ENCODE results near the gene GPC5.
A peak's percentile ranks its signal among the peaks of the same experiment; 100 is the strongest.
"Not testable (repeated sequence)": the region's sequence is repeated elsewhere in the genome, so short reads cannot be mapped to it uniquely, and the experiment has no call there.

The GPC5 gene

DNA sequence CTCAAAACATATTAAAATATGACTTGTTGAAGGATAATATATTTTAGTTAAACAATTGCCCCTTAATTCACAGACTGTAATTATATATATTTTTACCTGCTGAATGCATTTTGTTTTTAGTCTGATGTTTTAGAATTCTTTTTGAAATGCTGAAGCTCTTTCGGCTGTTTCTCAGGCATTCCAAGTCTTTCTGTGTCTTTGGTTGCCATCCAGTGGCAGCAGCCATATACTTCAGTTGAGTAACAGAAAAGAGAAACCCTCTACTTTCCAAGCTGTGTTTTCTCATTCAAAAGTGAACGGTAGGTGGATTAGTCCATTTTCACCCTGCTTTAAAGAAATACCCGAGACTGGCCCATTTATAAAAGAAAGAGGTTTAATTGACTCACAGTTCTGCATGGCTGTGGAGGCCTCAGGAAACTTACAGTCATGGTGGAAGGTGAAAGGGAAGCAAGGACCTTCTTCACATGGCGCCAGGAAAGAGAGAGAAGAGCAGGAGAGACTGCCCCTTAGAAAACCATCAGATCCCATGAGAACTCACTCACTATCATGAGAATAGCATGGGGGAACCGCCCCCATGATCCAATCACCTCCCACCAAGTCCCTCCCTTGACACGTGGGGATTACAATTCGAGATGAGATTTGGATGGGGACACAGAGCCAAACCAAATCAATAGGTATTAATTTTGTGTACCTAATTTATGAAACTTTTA lies 383.7 kb downstream of the GPC5 start:
- peak; percentile 0 for DNase-seq (ENCODE audit: low read depth)
- H3K9me3 ChIP-seq (ENCODE audit: control insufficient read depth, low read length); H3K27me3 ChIP-seq (replicated peaks; ENCODE audit: control insufficient read depth, insufficient read depth, low read length); H3K9ac ChIP-seq (ENCODE audit: low read length); H3K36me3 ChIP-seq (ENCODE audit: control insufficient read depth, insufficient read depth, low read length, severe bottlenecking); H3K4me3 ChIP-seq (ENCODE audit: low read length); H3K4me1 ChIP-seq (ENCODE audit: control insufficient read depth, insufficient read depth, low read length): not testable (repeated sequence)

DNA sequence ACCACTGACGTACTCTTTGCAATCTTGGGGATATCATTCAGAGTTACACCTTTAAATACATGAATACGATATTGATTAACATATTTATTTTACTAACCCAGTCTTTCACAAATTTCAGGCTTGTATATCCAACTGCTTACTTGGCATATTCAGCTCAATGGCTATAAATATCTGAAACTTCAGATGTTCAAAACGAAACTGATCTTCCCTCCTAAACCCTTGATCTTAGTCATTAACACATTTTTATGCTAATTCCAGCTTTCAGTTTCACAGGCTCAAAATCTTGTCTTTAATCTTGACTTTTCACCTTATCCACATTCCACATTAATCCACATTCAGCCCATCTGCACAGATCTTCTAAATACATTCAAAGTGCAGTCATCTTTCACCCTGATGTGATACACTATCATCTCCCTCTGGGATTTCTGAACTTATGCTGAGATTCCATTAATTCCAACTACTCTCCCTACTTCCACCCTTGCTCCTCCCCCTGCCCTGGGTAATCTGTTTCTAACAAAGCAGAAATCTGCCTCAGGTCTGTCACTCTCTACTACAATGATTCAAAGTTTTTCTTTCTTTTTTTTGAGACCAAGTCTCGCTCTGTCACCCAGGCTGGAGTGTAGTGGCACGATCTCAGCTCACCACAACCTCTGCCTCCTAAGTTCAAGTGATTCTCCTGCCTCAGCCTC lies 387.2 kb downstream of the GPC5 start:
- Histone ChIP-seq H3K36me3 (ENCODE audit: control insufficient read depth, insufficient read depth, low read length, severe bottlenecking) (no peaks in the 10 kb centered on the region), H3K9me3 (ENCODE audit: control insufficient read depth, low read length) (no peaks in the 10 kb centered on the region), H3K4me1 (ENCODE audit: control insufficient read depth, insufficient read depth, low read length) (no peaks in the 10 kb centered on the region), H3K27me3 (replicated peaks; ENCODE audit: control insufficient read depth, insufficient read depth, low read length) (peaks cover 1% of the 10 kb centered on the region), H3K9ac (ENCODE audit: low read length) (no peak overlapping the region), H3K4me3 (ENCODE audit: low read length) (no peak overlapping the region)
- no peak for DNase-seq (ENCODE audit: low read depth)

DNA sequence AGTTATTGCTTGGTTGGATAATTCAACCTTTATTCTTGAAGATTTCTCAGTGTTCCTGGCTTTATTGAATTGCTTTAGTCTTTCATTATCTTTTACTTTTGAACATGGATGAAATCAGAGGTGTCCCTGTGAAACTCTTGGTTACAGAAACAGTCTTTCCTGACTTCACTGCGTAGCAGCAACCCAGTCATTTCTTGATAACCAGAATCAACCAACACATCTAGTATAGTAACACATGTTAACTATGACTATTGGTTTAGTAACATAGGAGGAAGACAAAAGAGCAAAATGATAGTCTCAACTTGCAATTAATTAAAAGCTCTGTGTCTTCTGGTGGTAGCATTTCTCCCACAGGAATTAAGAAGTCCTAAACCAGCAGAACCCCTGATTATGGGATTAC lies 393.6 kb downstream of the GPC5 start:
- Histone ChIP-seq H3K36me3 (ENCODE audit: control insufficient read depth, insufficient read depth, low read length, severe bottlenecking) (no peaks in the 10 kb centered on the region), H3K4me1 (ENCODE audit: control insufficient read depth, insufficient read depth, low read length) (no peaks in the 10 kb centered on the region), H3K4me3 (ENCODE audit: low read length) (no peak overlapping the region), H3K27me3 (replicated peaks; ENCODE audit: control insufficient read depth, insufficient read depth, low read length) (peaks cover 3% of the 10 kb centered on the region), H3K9ac (ENCODE audit: low read length) (no peak overlapping the region), H3K9me3 (ENCODE audit: control insufficient read depth, low read length) (no peaks in the 10 kb centered on the region)
- no peak for DNase-seq (ENCODE audit: low read depth)

DNA sequence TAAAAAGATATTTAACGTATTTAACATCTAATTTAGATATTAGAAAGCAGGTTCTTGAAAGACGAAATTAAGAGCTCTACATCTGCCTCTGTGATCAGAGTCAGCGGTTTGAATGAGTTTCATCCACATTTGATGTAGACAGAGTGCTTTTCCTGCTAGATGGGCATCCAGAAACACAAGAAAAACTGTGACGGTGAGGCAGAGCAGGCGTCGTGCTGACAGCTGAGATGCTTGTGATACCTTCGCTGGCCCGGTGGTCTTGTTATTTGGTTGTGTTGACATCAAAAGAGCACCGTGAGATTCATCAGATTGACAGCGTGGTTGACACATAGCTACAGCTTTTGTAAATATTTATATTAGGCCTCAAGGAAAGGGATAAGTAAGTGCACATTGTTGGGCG lies 399.1 kb downstream of the GPC5 start:
- H3K4me1 ChIP-seq (ENCODE audit: control insufficient read depth, insufficient read depth, low read length) = no peaks in the 10 kb centered on the region
- DNase-seq (ENCODE audit: low read depth) = no peak
- H3K9me3 ChIP-seq (ENCODE audit: control insufficient read depth, low read length) = no peaks in the 10 kb centered on the region
- H3K4me3 ChIP-seq (ENCODE audit: low read length) = no peak overlapping the region
- H3K36me3 ChIP-seq (ENCODE audit: control insufficient read depth, insufficient read depth, low read length, severe bottlenecking) = no peaks in the 10 kb centered on the region
- H3K27me3 ChIP-seq (replicated peaks; ENCODE audit: control insufficient read depth, insufficient read depth, low read length) = no peaks in the 10 kb centered on the region
- H3K9ac ChIP-seq (ENCODE audit: low read length) = no peak overlapping the region

DNA sequence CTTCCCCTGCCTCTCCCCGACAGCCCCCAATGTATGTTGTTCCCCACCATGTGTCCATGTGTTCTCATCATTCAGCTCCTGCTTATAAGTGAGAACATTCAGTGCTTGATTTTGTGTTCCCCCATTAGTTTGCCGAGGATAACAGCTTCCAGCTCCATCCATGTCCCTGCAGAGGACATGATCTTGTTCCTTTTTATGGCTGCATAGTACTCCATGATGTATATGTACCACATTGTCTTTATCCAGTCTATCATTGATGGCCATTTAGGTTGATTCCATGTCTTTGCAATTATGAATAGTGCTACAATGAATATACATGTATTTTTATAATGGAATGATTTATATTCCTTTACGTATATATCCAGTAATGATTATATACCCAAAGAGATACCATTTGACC lies 399.9 kb downstream of the GPC5 start:
- not testable (repeated sequence) for DNase-seq (ENCODE audit: low read depth); H3K27me3 ChIP-seq (replicated peaks; ENCODE audit: control insufficient read depth, insufficient read depth, low read length); H3K4me3 ChIP-seq (ENCODE audit: low read length); H3K4me1 ChIP-seq (ENCODE audit: control insufficient read depth, insufficient read depth, low read length); H3K36me3 ChIP-seq (ENCODE audit: control insufficient read depth, insufficient read depth, low read length, severe bottlenecking); H3K9ac ChIP-seq (ENCODE audit: low read length); H3K9me3 ChIP-seq (ENCODE audit: control insufficient read depth, low read length)

DNA sequence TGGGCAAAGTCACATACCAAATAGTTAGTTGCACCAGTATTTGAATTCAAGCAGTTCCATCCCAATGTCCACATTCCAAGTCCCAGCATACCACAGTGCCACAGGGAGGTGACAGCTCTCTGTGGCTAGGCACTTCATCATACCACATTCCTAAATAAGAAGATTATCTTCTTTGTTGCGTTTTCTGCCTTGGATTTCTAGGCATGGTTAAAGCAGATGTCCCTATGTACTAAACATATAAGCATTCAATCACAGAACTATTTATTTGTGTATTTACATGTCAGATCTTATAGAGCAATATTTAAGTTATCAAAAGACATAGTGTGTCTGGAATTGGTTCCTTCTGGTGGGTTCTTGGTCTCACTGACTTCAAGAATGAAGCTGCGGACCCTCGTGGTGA lies 403.4 kb downstream of the GPC5 start:
- H3K9ac ChIP-seq (ENCODE audit: low read length); H3K4me1 ChIP-seq (ENCODE audit: control insufficient read depth, insufficient read depth, low read length); DNase-seq (ENCODE audit: low read depth); H3K9me3 ChIP-seq (ENCODE audit: control insufficient read depth, low read length); H3K27me3 ChIP-seq (replicated peaks; ENCODE audit: control insufficient read depth, insufficient read depth, low read length); H3K36me3 ChIP-seq (ENCODE audit: control insufficient read depth, insufficient read depth, low read length, severe bottlenecking); H3K4me3 ChIP-seq (ENCODE audit: low read length): not testable (repeated sequence)

DNA sequence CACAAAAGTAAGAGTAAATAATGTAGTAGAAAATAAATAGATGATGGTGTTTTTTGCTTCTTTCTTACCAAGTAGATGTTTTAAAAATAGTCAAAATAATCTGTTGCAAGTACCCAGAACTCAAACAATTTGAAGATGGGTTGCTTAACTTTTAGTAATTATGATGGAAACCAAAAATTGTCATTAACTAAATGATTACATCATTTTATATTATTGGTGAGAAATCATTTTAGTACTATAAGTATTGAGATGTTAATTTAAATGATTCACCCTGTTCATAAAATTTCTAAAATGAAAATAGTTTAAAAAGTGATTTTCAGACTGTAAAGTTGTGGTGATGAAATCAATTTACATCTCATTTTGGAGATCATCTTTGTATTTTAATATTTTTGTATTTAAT lies 404.5 kb downstream of the GPC5 start:
- Histone ChIP-seq H3K36me3 (ENCODE audit: control insufficient read depth, insufficient read depth, low read length, severe bottlenecking) (no peaks in the 10 kb centered on the region), H3K4me1 (ENCODE audit: control insufficient read depth, insufficient read depth, low read length) (no peaks in the 10 kb centered on the region), H3K9ac (ENCODE audit: low read length) (no peak overlapping the region), H3K4me3 (ENCODE audit: low read length) (no peak overlapping the region), H3K9me3 (ENCODE audit: control insufficient read depth, low read length) (no peaks in the 10 kb centered on the region), H3K27me3 (replicated peaks; ENCODE audit: control insufficient read depth, insufficient read depth, low read length) (no peaks in the 10 kb centered on the region)
- DNase-seq (ENCODE audit: low read depth) = no peak

DNA sequence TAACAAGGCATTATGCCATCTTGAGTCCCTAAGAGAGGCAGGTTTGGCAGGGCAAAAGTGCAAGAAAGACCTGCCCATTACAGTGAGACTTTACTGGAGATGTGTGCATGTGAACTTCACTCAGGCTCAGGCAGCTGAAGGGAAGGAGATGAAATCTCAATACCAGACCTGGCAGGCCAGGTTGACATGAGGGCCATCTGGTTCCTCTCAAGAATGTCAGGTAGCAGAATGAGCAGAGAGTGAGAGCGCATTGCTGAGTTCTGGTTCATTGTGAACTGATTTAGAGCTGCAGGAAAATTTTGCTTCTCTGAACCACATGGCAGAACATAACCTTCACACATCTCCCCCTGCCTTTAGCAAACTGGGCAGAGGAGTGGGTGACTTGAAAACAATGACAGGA lies 406.3 kb downstream of the GPC5 start:
- Histone ChIP-seq H3K36me3 (ENCODE audit: control insufficient read depth, insufficient read depth, low read length, severe bottlenecking) (no peaks in the 10 kb centered on the region), H3K9me3 (ENCODE audit: control insufficient read depth, low read length) (no peaks in the 10 kb centered on the region), H3K4me3 (ENCODE audit: low read length) (no peak overlapping the region), H3K27me3 (replicated peaks; ENCODE audit: control insufficient read depth, insufficient read depth, low read length) (no peaks in the 10 kb centered on the region), H3K4me1 (ENCODE audit: control insufficient read depth, insufficient read depth, low read length) (no peaks in the 10 kb centered on the region), H3K9ac (ENCODE audit: low read length) (no peak overlapping the region)
- no peak for DNase-seq (ENCODE audit: low read depth)

DNA sequence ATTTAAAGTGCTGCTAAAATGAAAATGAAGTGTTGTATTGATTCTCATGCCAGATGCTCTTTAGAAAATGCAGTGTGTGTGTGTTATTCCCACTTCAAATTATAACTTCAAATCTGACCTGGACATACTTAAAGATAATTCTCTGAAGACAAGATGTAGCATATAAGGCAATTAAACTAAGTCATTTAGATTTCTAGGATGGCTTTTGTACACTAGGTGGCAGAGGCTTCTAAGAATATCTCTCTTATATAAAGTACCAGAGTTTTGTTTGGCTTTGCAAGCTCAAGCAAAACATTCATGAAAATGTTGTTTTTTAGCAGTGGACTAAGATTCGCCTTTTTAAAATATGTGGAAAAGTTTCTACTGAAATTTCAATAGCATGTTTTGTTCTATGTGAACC lies 407.2 kb downstream of the GPC5 start:
- DNase-seq (ENCODE audit: low read depth) = no peak
- no peaks in the 10 kb centered on the region for H3K4me1 ChIP-seq (ENCODE audit: control insufficient read depth, insufficient read depth, low read length)
- H3K9me3 ChIP-seq (ENCODE audit: control insufficient read depth, low read length) = no peaks in the 10 kb centered on the region
- no peaks in the 10 kb centered on the region for H3K36me3 ChIP-seq (ENCODE audit: control insufficient read depth, insufficient read depth, low read length, severe bottlenecking)
- H3K4me3 ChIP-seq (ENCODE audit: low read length) = no peak overlapping the region
- H3K27me3 ChIP-seq (replicated peaks; ENCODE audit: control insufficient read depth, insufficient read depth, low read length) = no peaks in the 10 kb centered on the region
- H3K9ac ChIP-seq (ENCODE audit: low read length) = no peak overlapping the region

DNA sequence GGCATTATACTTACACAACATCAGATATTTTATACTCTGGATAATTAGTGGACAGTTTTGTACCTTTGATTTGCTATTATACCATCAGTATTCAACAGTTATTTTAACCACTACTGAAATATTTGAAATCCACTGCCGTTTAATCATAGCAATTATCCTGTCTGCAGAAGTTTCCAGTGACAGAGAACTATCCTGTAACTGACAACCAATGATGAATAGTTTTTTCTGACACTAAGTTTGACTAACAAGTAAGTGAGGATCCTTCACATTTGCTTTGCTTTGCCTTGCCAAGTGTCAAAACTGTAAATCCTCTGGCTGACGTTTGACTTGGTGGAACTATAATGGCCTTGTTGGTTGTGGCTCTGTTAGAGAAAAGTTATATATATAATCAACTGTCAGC lies 410.7 kb downstream of the GPC5 start:
- no peaks in the 10 kb centered on the region for H3K27me3 ChIP-seq (replicated peaks; ENCODE audit: control insufficient read depth, insufficient read depth, low read length)
- H3K9ac ChIP-seq (ENCODE audit: low read length) = no peak overlapping the region
- no peaks in the 10 kb centered on the region for H3K36me3 ChIP-seq (ENCODE audit: control insufficient read depth, insufficient read depth, low read length, severe bottlenecking)
- no peaks in the 10 kb centered on the region for H3K9me3 ChIP-seq (ENCODE audit: control insufficient read depth, low read length)
- H3K4me3 ChIP-seq (ENCODE audit: low read length) = no peak overlapping the region
- peaks cover 11% of the 10 kb centered on the region for H3K4me1 ChIP-seq (ENCODE audit: control insufficient read depth, insufficient read depth, low read length)
- no peak for DNase-seq (ENCODE audit: low read depth)

DNA sequence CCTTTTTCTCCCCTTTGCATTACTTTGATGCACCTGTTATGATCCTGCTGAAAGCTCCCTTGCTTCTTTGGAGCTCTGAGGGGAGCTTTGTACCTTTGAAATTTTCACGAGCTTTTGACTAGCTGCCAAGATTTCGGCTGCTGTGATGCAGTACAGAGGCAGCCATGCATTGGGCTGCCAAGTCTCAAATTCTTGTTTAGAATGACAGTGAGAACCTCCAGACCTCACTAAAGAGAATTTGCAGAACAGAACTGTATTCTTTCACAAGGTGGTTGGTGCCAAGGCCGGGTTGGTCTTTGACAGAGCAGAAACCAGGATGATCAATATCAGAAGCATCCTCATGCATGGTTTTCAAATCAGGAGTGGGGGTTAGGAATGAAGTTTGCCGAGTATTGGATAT lies 414.8 kb downstream of the GPC5 start:
- Histone ChIP-seq H3K27me3 (replicated peaks; ENCODE audit: control insufficient read depth, insufficient read depth, low read length) (no peaks in the 10 kb centered on the region), H3K9ac (ENCODE audit: low read length) (no peak overlapping the region), H3K36me3 (ENCODE audit: control insufficient read depth, insufficient read depth, low read length, severe bottlenecking) (no peaks in the 10 kb centered on the region), H3K4me3 (ENCODE audit: low read length) (no peak overlapping the region), H3K4me1 (ENCODE audit: control insufficient read depth, insufficient read depth, low read length) (peaks cover 14% of the 10 kb centered on the region), H3K9me3 (ENCODE audit: control insufficient read depth, low read length) (no peaks in the 10 kb centered on the region)
- no peak for DNase-seq (ENCODE audit: low read depth)

Data from adipocyte (in vitro differentiated cells).